Activated T-cell treated with anti-CD3 and anti-CD28 coated beads for 1 hour (primary cell): Measurements from ENCODE around the gene ILK.

Source experiments
- DNase-seq: peaks from one replicate; pipeline ENCODE4 v3.0.0-alpha.2; 2020; ENCODE audit warnings: low read depth

ILK gene

DNA sequence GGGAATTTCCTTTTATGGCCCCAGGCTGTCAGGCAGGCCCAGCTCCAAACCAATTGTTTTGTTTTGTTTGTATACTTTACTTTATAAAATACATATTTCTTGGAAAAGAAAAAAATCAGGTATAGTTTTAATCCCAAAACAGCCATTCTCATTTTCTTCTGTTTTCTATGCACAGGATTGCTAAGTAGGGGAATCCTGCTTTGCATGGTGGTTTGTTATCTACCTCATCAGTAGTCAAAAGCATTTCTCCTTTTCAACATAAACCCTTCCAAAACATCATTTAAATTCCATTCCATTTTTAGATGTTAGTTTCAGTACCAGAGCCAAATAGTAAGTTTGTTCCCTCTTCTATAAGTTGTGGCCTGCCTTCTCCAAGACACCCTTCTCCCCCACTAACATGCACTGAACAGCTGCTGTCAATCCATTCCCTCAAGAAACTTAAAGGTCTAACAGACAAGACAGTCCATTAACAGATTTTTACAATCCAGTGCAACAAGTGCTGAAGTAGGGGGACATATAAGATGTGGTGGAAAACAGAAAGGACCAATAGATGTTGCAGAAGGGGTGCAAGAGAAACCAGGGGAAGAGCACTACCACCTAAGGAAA, 3.7 kb downstream of the ILK start:
- DNase-seq, result no peak

DNA sequence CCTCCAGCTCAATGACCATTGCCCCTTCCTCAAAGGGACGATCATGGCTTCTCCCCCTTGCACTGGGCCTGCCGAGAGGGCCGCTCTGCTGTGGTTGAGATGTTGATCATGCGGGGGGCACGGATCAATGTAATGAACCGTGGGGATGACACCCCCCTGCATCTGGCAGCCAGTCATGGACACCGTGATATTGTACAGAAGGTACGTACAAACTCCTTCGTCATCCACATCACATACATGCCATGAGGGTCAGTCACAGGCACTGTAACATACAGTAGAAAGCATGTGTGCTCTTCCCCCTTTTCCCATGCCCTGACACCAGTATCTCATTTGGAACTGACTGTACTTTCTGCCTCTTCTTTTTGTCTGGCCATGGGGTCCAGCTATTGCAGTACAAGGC, 4.4 kb downstream of the ILK start:
- no peak for DNase-seq

- DNase-seq, result no peak
Measured at GRCh38 chr11:6608726-6609501, 5.3 kb downstream of the ILK start.

DNA sequence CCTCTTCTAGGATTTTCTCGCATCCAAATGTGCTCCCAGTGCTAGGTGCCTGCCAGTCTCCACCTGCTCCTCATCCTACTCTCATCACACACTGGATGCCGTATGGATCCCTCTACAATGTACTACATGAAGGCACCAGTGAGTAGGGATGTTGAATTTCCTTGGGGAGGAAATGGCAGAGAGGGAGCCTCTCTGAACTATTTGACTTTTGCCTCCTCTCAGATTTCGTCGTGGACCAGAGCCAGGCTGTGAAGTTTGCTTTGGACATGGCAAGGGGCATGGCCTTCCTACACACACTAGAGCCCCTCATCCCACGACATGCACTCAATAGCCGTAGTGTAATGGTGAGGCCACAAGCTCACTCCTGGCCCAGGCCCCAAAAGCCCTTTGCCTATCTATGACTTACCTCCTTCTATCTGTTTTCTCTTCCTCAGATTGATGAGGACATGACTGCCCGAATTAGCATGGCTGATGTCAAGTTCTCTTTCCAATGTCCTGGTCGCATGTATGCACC, 6.0 kb downstream of the ILK start:
- no peak for DNase-seq

- no peak for DNase-seq
Measured at GRCh38 chr11:6610591-6610990, 7.0 kb downstream of the ILK start.

- peak; percentile 36 for DNase-seq
Measured at GRCh38 chr11:6611092-6611962, 7.8 kb downstream of the ILK start.

GRCh38 chr11:6611963-6612212, 8.3 kb downstream of the ILK start:
- DNase-seq, result no peak

DNA sequence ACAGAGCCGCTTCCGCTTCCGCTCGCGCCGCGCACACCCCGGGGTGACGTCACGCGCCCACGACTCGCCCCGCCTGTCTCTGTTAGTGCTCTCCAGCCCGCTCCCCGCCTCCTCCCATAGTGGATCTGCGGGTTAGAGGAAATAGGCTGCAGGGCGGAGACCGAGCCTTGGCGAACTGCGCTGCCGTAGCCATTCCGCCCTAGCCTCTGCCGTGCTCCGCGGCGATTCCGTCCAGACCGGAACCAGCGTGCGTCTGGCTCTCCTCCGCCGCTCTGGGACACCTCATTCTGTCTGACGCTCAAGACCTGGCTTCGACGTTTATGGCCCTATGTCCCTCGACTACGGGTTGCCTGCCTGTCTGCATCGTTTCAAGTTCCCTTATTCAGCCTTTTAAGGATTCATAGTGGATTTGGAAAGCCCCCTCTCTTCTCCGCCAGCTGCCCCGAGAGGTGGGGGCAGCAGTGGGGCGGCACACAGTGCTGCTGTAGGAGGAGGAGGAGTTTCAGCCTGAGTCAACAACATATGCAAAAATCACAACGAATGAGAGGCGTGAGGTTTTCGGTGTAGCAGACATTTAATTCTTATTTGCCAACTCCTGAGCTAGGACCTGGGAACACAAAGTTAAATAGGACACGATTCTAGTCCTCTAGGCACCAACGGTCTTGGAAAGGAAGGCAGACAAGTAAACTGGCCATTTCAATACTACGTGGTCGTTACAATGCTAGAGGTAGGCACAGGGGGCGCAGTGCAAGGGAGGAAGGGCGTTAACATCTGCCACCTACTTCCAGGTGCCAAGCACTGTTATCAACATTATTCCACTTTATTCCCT, 8.9 kb downstream of the ILK start, which contains the start of gene TAF10:
Gene TAF10, minus strand, starts transcription at position 4 of the 829 bp plus-strand sequence. CDS start 27 bp downstream, outside the sequence.
- peak; percentile 94 for DNase-seq

GRCh38 chr11:6613496-6613895, 9.9 kb downstream of the ILK start:
- no peak for DNase-seq

DNA sequence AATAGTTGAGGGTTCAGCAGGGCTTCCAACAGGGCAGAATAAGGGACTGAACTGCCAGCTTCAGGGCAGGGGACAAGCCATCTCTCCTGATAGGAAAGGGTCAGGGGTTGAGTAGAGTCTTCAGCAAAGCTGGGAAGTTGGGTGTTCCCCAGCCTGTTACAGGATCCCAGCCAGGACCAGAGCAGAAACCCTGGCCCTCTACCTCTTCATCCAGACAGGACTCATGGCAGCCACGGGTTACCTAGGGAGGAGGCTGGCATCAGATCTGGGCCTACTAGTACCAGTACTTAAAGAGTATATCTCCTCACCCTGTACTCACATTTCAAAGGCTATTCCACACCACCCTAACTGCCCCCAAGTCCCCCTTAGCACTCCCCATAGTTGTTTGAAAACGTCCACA, 10.9 kb downstream of the ILK start:
- no peak for DNase-seq

DNA sequence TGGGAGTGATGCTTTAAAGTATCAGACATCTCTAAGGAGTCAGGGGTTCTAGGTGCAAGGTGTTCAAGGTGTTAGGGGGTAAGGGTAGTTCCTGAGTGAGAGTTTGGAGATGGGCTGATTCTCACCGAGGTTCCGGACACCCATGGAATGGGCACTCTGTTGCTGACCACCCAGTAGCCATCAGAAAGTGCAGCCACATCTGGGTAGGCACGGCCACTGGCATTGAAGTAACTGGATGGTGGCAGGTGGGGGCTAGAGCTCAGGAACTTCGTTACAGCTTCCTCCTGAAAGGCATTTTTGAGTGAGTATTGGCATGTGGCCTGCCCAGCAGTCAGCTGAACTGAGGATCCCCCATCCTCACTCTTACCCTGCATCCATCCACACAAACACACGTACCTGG, 11.5 kb downstream of the ILK start:
- DNase-seq, result no peak

GRCh38 chr11:6615882-6616585, 12.5 kb downstream of the ILK start:
- no peak for DNase-seq

GRCh38 chr11:6616596-6617250, 13.1 kb downstream of the ILK start:
- DNase-seq, result no peak

- DNase-seq, result no peak
Measured at GRCh38 chr11:6617315-6617781, 13.8 kb downstream of the ILK start.

DNA sequence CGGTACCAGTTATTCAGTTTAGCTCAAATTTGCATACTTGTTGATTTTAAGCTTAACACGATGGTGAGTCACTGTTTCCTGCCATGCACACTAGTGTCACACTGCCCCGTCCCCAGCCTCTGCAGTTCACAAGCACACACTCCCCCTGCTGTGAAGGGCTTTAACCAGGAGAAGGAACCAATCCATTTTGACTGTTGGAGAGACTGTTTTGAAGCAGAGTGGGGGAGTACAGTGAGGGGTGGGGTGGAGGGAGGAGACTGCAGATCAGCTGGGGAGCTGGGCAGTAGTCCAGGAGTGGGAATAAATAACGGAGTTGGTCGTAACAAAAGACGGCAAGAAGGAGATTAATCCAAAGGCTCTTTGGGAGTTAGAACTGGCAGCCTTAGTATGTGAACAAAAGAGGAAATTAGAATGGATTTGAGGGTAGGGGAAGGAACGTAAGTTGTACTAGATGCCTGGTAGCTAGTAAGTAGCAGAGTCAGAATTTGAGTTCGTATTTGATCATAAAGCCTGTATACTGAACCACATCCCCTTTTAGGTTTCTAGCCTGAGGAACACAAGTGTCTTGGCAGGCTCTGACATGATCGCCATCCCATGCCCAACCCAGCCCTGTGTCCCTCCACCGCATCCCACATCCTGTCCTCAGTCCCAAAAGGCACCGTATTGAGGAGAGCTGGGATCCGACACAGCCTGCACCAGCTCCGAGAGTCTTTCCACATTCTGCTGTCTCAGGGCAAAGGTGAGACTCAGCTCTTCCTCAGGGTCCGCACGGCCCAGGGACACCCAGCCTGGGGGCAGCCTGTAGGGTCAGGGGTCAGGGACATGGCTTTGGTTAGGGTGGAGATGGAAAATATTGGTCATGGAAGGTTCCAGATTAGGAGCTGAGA, 14.8 kb downstream of the ILK start:
- peak; percentile 56 for DNase-seq

DNA sequence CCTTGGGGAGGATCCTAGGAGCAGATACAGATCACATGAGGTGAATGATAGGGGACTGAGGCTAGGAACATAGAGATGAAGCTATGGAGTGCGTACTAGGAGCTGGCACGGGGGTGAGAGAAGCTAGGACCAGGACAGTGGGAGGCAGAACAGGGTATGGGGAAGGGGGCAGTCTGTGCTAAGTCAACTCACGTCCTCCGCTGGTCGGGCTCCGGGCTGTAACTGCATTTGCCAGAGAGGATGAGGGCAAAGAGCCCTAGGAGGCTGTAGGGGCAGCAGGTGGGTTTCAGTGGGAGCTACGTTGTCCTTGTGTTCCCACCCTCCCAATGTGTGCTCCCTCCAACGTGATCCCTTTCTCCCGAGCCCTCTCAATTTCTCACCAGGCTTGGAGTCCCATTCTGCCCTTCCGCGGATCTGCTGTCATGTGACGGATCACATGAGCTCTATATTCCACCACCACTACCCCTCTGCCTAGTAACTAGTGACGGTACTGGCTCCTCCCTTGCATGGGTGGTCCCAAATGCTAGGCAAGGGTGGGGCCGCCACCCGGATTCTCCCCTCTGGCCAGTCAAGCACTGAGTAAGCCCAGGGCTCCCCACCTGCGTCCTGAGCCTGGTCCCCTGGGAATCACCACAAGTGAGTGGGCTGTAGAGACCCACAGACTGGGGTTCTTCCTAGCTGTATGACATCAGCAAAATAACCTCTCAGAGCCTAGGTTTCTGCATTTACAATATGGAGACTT, 15.6 kb downstream of the ILK start, which contains the start of gene TPP1:
Gene TPP1, minus strand, starts transcription at position 419 of the 742 bp plus-strand sequence. Its CDS starts 22 bp downstream, at position 397.
- DNase-seq, result peak; percentile 83

DNA sequence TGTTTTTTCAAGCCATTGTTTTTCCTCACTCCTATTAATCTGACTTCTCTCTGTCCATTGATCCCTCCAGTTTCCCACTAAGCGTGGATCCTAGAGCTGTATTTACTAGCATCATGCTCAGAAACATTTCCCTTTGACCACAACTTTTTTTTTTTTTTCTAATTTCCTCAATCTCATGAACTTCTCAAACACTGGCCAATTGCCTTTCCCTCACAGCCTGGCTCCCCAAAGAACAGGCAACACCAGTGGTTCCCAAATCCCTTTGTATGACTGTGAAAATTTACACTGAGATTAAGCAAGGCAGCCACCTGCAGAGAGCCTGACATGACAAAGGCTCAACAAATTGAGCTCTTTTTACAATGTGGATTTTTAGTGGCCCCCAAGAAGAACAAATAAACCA, 17.1 kb downstream of the ILK start:
- no peak for DNase-seq

DNA sequence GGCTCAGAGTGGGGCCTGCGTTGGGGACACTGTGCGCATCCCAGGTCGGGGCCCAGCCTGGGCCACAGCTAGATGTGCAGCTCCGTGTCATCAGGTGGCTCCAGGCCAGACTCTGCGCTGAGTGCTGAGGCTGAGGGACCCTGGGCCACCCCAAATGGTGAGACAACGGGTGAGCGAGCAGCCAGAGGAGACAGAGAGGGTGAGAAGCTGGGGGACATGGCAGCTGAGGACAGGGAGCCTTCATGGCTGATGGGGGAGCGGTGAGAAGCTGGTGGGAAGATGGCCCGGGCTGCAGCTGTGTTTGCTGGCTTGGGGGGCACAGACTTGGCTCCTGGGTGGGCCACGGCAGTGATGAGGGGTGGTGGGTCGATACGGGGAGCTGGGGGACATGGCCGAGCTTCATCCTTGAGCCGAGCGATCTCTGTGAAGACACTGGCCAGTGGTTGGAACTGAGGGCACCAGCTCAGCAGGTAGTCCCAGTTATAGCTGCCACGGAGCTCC, 18.2 kb downstream of the ILK start:
- no peak for DNase-seq
